Measurements from ENCODE around the gene ST7L. TPM values are rescaled to one million over a fixed set of nuclear protein-coding genes. Genes with fewer than 3 reads are reported as not detected.

The ST7L gene
- total RNA-seq, 1 experiment from 2014 or later, result 18.0 TPM

DNA sequence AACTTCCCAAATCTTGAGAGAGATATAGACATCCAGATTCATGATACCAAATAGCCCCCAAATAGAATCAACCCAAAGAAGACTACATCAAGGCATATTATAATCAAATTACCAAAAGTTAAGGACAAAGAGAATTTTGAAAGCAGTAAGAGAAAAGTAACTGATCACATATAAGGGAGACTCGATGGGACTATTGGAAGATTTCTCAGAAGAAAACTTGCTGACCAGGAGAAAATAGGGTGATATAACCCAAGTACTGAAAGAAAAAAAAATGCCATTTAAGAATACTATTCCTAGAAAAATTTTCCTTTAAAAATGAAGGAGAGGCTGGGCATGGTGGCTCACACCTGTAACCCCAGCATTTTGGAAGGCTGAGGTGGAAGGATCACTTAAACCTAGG is 140.6 kb downstream of the ST7L start:
- peaks cover 52% of the 10 kb centered on the region for H3K9me3 Mint-ChIP-seq
- H3K27ac Mint-ChIP-seq, result no peak overlapping the region
- POLR2A ChIA-PET, result no interaction called here
- H3K4me1 Mint-ChIP-seq, result no peaks in the 10 kb centered on the region
- TF ChIP-seq USF1 (CRISPR knock-in tag; IDR thresholded peaks at IDR 0.05) (no peak), ZNF425 (CRISPR knock-in tag; conservative IDR thresholded peaks at IDR 0.05) (no peak), ATF2 (CRISPR knock-in tag; IDR thresholded peaks at IDR 0.05; ENCODE audit: borderline replicate concordance, low read depth) (no peak), GABPB1 (CRISPR knock-in tag; IDR thresholded peaks at IDR 0.05) (no peak), CTCF (IDR thresholded peaks at IDR 0.05) (no peak), IRF1 (CRISPR knock-in tag; IDR thresholded peaks at IDR 0.05) (no peak), ZNF121 (CRISPR knock-in tag; IDR thresholded peaks at IDR 0.05) (no peak), JAZF1 (CRISPR knock-in tag; IDR thresholded peaks at IDR 0.05) (no peak), ZBTB21 (CRISPR knock-in tag; IDR thresholded peaks at IDR 0.05; ENCODE audit: borderline replicate concordance) (no peak), ZNF138 (CRISPR knock-in tag; conservative IDR thresholded peaks at IDR 0.05) (no peak)
- TF ChIP-seq, protein P1, sequence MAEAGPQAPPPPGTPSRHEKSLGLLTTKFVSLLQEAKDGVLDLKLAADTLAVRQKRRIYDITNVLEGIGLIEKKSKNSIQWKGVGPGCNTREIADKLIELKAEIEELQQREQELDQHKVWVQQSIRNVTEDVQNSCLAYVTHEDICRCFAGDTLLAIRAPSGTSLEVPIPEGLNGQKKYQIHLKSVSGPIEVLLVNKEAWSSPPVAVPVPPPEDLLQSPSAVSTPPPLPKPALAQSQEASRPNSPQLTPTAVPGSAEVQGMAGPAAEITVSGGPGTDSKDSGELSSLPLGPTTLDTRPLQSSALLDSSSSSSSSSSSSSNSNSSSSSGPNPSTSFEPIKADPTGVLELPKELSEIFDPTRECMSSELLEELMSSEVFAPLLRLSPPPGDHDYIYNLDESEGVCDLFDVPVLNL (CRISPR knock-in tag; IDR thresholded peaks at IDR 0.05; ENCODE audit: borderline replicate concordance, low read depth), result no peak
- TF ChIP-seq, protein P2, sequence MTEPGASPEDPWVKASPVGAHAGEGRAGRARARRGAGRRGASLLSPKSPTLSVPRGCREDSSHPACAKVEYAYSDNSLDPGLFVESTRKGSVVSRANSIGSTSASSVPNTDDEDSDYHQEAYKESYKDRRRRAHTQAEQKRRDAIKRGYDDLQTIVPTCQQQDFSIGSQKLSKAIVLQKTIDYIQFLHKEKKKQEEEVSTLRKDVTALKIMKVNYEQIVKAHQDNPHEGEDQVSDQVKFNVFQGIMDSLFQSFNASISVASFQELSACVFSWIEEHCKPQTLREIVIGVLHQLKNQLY (CRISPR knock-in tag; IDR thresholded peaks at IDR 0.05), result no peak
- TF ChIP-seq, protein P3, sequence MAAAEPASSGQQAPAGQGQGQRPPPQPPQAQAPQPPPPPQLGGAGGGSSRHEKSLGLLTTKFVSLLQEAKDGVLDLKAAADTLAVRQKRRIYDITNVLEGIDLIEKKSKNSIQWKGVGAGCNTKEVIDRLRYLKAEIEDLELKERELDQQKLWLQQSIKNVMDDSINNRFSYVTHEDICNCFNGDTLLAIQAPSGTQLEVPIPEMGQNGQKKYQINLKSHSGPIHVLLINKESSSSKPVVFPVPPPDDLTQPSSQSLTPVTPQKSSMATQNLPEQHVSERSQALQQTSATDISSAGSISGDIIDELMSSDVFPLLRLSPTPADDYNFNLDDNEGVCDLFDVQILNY (CRISPR knock-in tag; IDR thresholded peaks at IDR 0.05), result no peak
- TF ChIP-seq, protein P4, sequence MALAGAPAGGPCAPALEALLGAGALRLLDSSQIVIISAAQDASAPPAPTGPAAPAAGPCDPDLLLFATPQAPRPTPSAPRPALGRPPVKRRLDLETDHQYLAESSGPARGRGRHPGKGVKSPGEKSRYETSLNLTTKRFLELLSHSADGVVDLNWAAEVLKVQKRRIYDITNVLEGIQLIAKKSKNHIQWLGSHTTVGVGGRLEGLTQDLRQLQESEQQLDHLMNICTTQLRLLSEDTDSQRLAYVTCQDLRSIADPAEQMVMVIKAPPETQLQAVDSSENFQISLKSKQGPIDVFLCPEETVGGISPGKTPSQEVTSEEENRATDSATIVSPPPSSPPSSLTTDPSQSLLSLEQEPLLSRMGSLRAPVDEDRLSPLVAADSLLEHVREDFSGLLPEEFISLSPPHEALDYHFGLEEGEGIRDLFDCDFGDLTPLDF (CRISPR knock-in tag; IDR thresholded peaks at IDR 0.05), result no peak
- H3K4me3 Mint-ChIP-seq, result no peak overlapping the region
- H3K36me3 Mint-ChIP-seq, result peaks cover 23% of the 10 kb centered on the region
- ATAC-seq (no peak), DNase-seq (ENCODE audit: low spot score) (no peak)
- CTCF ChIA-PET, result no interaction called here
- peaks cover 5% of the 10 kb centered on the region for H3K27me3 Mint-ChIP-seq (ENCODE audit: low read depth)

Data from WTC11 (cell line).